MM.1S (cell line): ENCODE data around the gene KIAA1217.

Source experiments
- DNase-seq: peaks from one replicate; pipeline ENCODE4 v3.0.0-alpha.2; 2015
- H2AFZ ChIP-seq: fragments of 300-600 bp; sonication (generic); 2 replicates; pipeline ENCODE4 v1.6.0; 2016; ENCODE audit warnings: antibody characterized with exemption, low read length
- H3F3A ChIP-seq: fragments of 300-600 bp; sonication (generic); 2 replicates; pipeline ENCODE4 v1.6.1; 2016; ENCODE audit warnings: mild to moderate bottlenecking, antibody characterized with exemption, low read length, moderate library complexity, mixed read lengths; ENCODE audit not compliant: insufficient read depth
- H3K27ac ChIP-seq: fragments of 300-600 bp; sonication (generic); 2 replicates; pipeline ENCODE4 v1.5.1; 2016; ENCODE audit warnings: mild to moderate bottlenecking, low read length
- H3K27me3 ChIP-seq: fragments of 300-600 bp; sonication (generic); replicated peaks from 2 replicates; pipeline ENCODE4 v1.6.0; 2016; ENCODE audit warnings: low read length; ENCODE audit not compliant: insufficient read depth
- H3K36me3 ChIP-seq: fragments of 300-600 bp; sonication (generic); replicated peaks from 2 replicates; pipeline ENCODE4 v1.6.1; 2016; ENCODE audit warnings: mild to moderate bottlenecking, low read length, mixed read lengths; ENCODE audit not compliant: insufficient read depth
- H3K4me1 ChIP-seq: fragments of 300-600 bp; sonication (generic); 2 replicates; pipeline ENCODE4 v1.6.1; 2016; ENCODE audit warnings: low read length, mixed read lengths
- H3K4me2 ChIP-seq: fragments of 300-600 bp; sonication (generic); 2 replicates; pipeline ENCODE4 v1.6.0; 2016; ENCODE audit warnings: low read depth, low read length
- H3K4me3 ChIP-seq: fragments of 300-600 bp; sonication (generic); 2 replicates; pipeline ENCODE4 v1.5.1; 2016; ENCODE audit warnings: low read length, mixed read lengths
- H3K79me2 ChIP-seq: fragments of 300-600 bp; sonication (generic); 2 replicates; pipeline ENCODE4 v1.6.1; 2016; ENCODE audit warnings: mixed run types, low read length, mixed read lengths
- H3K9ac ChIP-seq: fragments of 300-600 bp; sonication (generic); 2 replicates; pipeline ENCODE4 v1.6.1; 2016; ENCODE audit warnings: low read length, mixed read lengths
- H3K9me2 ChIP-seq: fragments of 300-600 bp; sonication (generic); replicated peaks from 2 replicates; pipeline ENCODE4 v1.6.1; 2016; ENCODE audit warnings: mild to moderate bottlenecking, low read length, mixed read lengths; ENCODE audit not compliant: insufficient read depth
- H3K9me3 ChIP-seq: fragments of 300-600 bp; sonication (generic); replicated peaks from 2 replicates; pipeline ENCODE4 v1.6.1; 2016; ENCODE audit warnings: mild to moderate bottlenecking, low read length, mixed read lengths; ENCODE audit not compliant: insufficient read depth
- H4K20me1 ChIP-seq: fragments of 300-600 bp; sonication (generic); 2 replicates; pipeline ENCODE4 v1.6.1; 2016; ENCODE audit warnings: mild to moderate bottlenecking, low read length, moderate library complexity, mixed read lengths; ENCODE audit not compliant: insufficient read depth
- CTCF ChIP-seq: fragments of 300-600 bp; sonication (generic); IDR thresholded peaks from 2 replicates; pipeline ENCODE4 v1.5.1; 2016; ENCODE audit warnings: antibody characterized with exemption, low read length, mixed read lengths
- EZH2 ChIP-seq: fragments of 300-600 bp; sonication (generic); optimal IDR thresholded peaks from 2 replicates; pipeline ENCODE3; 2017; ENCODE audit warnings: low read depth, mild to moderate bottlenecking, antibody characterized with exemption, low read length, mixed read lengths
- EZH2phosphoT487 ChIP-seq: fragments of 300-600 bp; sonication (generic); IDR thresholded peaks from 2 replicates; pipeline ENCODE4 v1.6.1; 2018; ENCODE audit warnings: antibody characterized with exemption, low read length

Gene KIAA1217

DNA sequence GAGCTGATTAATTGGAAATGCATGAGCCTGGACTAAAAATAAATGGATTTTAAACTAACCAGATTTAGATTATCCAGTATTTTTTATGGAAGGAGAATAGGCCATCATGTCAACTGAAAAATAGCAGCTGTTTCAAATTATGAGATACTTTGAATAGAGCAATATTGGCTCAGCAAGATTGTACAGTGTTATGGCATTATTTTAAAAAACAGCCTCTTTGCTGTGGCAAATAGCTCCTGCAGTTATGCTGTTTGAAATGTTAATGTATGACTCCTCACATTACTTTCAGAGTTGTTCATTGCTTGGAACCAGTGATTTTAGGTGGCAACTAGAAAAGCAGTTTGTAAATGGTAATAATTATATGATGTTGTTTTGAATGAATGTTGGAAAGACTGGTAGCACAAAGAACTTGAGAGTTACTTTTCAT is 244.5 kb downstream of the KIAA1217 start:
- peaks cover 87% of the 10 kb centered on the region for H3K79me2 ChIP-seq
- no peak for DNase-seq
- H3K4me1 ChIP-seq, result peaks cover 24% of the 10 kb centered on the region
- H3K27me3 ChIP-seq, result no peaks in the 10 kb centered on the region
- H3K9ac ChIP-seq, result no peak overlapping the region
- no peaks in the 10 kb centered on the region for H3K9me2 ChIP-seq
- H3K9me3 ChIP-seq, result no peaks in the 10 kb centered on the region
- H3K4me3 ChIP-seq, result no peak overlapping the region
- no peak overlapping the region for H3K27ac ChIP-seq
- H2AFZ ChIP-seq, result no peak overlapping the region
- no peaks in the 10 kb centered on the region for H4K20me1 ChIP-seq
- peaks cover 34% of the 10 kb centered on the region for H3F3A ChIP-seq
- H3K4me2 ChIP-seq, result no peak overlapping the region; the same call in 1 of the 2 replicates
- TF ChIP-seq EZH2phosphoT487, result no peak
- no peak for TF ChIP-seq EZH2
- TF ChIP-seq CTCF, result no peak
- no peaks in the 10 kb centered on the region for H3K36me3 ChIP-seq

DNA sequence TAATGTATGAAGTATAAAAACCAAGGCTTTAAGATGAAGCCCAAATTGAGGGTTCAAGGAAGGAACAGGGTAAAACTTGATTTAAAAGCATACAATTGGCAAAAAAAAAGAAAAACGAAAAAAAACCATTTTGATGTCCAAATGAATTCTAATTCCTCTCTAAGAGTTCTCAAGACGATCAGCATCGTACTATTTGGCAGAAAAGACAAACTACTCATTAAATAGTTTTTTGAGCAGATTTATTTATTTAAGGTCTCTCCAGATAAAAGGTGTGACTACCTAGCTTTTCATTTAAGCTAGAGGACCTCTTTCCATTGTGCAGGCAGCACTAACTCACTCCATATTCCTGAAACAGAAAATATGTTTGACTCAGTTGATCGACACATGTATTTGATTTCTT is 245.0 kb downstream of the KIAA1217 start:
- DNase-seq, result no peak
- no peak overlapping the region for H2AFZ ChIP-seq
- no peak overlapping the region for H3K4me3 ChIP-seq
- peaks cover 32% of the 10 kb centered on the region for H3F3A ChIP-seq
- H3K27me3 ChIP-seq, result no peaks in the 10 kb centered on the region
- no peak overlapping the region for H3K4me2 ChIP-seq
- no peaks in the 10 kb centered on the region for H3K36me3 ChIP-seq
- no peaks in the 10 kb centered on the region for H4K20me1 ChIP-seq
- H3K9me2 ChIP-seq, result no peaks in the 10 kb centered on the region
- H3K79me2 ChIP-seq, result peaks cover 92% of the 10 kb centered on the region
- TF ChIP-seq EZH2 (no peak), CTCF (no peak), EZH2phosphoT487 (no peak)
- H3K9ac ChIP-seq, result no peak overlapping the region
- no peak overlapping the region for H3K27ac ChIP-seq
- no peaks in the 10 kb centered on the region for H3K9me3 ChIP-seq
- peaks cover 23% of the 10 kb centered on the region for H3K4me1 ChIP-seq

GRCh38 chr10:24455447-24455846 is 246.5 kb downstream of the KIAA1217 start:
- Histone ChIP-seq H3K36me3 (no peaks in the 10 kb centered on the region), H3K4me3 (no peak overlapping the region), H3K79me2 (peaks cover 94% of the 10 kb centered on the region), H3K9me3 (no peaks in the 10 kb centered on the region), H3K4me2 (no peak overlapping the region), H3K9me2 (no peaks in the 10 kb centered on the region), H3K4me1 (peaks cover 38% of the 10 kb centered on the region), H3K27me3 (no peaks in the 10 kb centered on the region), H2AFZ (no peak overlapping the region), H3F3A (peaks cover 31% of the 10 kb centered on the region), H3K27ac (no peak overlapping the region), H3K9ac (no peak overlapping the region), H4K20me1 (no peaks in the 10 kb centered on the region)
- no peak for TF ChIP-seq EZH2
- no peak for TF ChIP-seq CTCF
- no peak for TF ChIP-seq EZH2phosphoT487
- no peak for DNase-seq

DNA sequence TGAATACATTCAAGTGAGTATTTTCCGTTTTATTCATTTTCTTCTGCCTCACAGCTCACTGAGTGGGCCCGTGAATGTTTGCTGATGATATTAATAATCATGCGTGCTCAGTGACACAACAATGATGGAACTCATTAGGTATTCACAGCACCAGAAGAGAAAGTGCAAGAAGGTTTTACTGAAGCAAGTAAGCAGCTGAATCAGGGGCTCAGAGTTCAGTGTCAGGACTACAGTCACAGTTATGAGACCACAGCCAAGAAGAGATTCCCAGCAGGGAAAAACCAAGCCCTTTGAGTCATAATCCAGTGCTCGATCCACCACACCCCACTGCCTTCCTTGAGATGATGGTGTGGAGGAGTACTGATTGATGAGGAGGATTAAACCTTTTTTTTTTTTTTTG is 247.4 kb downstream of the KIAA1217 start:
- H3F3A ChIP-seq, result peaks cover 24% of the 10 kb centered on the region
- no peak overlapping the region for H3K4me2 ChIP-seq
- no peak overlapping the region for H2AFZ ChIP-seq
- H3K36me3 ChIP-seq, result no peaks in the 10 kb centered on the region
- peaks cover 94% of the 10 kb centered on the region for H3K79me2 ChIP-seq
- no peak overlapping the region for H3K4me3 ChIP-seq
- H3K27ac ChIP-seq, result no peak overlapping the region
- no peaks in the 10 kb centered on the region for H4K20me1 ChIP-seq
- H3K4me1 ChIP-seq, result peaks cover 44% of the 10 kb centered on the region
- no peak for DNase-seq
- H3K9ac ChIP-seq, result no peak overlapping the region
- H3K9me3 ChIP-seq, result no peaks in the 10 kb centered on the region
- TF ChIP-seq EZH2 (no peak), CTCF (no peak), EZH2phosphoT487 (no peak)
- H3K27me3 ChIP-seq, result no peaks in the 10 kb centered on the region
- H3K9me2 ChIP-seq, result no peaks in the 10 kb centered on the region
